Measurements from ENCODE around the gene MIPOL1. TPM values are rescaled to one million over a fixed set of nuclear protein-coding genes. Genes with fewer than 3 reads are reported as not detected.
A peak's percentile ranks its signal among the peaks of the same experiment; 100 is the strongest.

MIPOL1 gene
- total and polyA plus RNA-seq, 2 donors (not counting 3 experiments of a cell fraction or from before 2014, with no cell fraction given): 3.4 to 33.5 TPM

GRCh38 chr14:37595809-37596621 is 398.3 kb downstream of the MIPOL1 start:
- intact Hi-C loops (cut with micrococcal nuclease) (loop anchor here (2.0 to 5.0 kb wide), 2 partner anchors 279 to 934 kb away; partner anchors contain the start of gene PAX9), dilution Hi-C loops (cut with MboI; ENCODE audit: extremely low pct_ligation_motif_present, low sequenced_read_pairs) (no loop called here)
- TF ChIP-seq MAX (IDR thresholded peaks at IDR 0.05; ENCODE audit: insufficient read depth, insufficient read length) (no peak), EZH2 (IDR thresholded peaks at IDR 0.05; ENCODE audit: borderline replicate concordance, low read depth, low read length, severe bottlenecking) (peak; percentile 94)
- FAIRE-seq: no peak
- POLR2A ChIA-PET: no interaction called here
- Histone ChIP-seq H3K27me3 (ENCODE audit: control insufficient read depth in 2 of 2, insufficient read depth in 2 of 2, low read length in 2 of 2) (peaks cover 76 to 88% of the 10 kb centered on the region in 2 experiments), H3K36me3 (ENCODE audit: control insufficient read depth in 2 of 2, extremely low read depth in 1 of 2, insufficient read depth in 2 of 2, low read length in 2 of 2) (no peaks in the 10 kb centered on the region), H3K4me1 (ENCODE audit: control insufficient read depth, extremely low read depth, insufficient read depth, low read length) (peaks cover 9% of the 10 kb centered on the region), H3K4me3 (replicated peaks in 1 of 3; ENCODE audit: insufficient read depth in 1 of 3, low read depth in 1 of 3, low read length in 3 of 3) (peak overlapping the region in 1 of 3 experiments; percentile 41), H3K9ac (replicated peaks; ENCODE audit: extremely low read depth, insufficient read depth, low read length) (no peak overlapping the region), H3K27ac (ENCODE audit: insufficient read depth, low read depth, low read length) (no peak overlapping the region), H4K20me1 (replicated peaks; ENCODE audit: control insufficient read depth, extremely low read depth, insufficient read depth, low read length) (no peaks in the 10 kb centered on the region), H2AFZ (ENCODE audit: low read depth, low read length) (no peak overlapping the region), H3K4me2 (ENCODE audit: insufficient read depth, low read length) (peak overlapping the region; percentile 24), H3K9me3 (replicated peaks; ENCODE audit: control insufficient read depth, insufficient read depth, low read length) (no peaks in the 10 kb centered on the region), H3K9me1 (replicated peaks; ENCODE audit: control insufficient read depth, extremely low read depth, insufficient read depth, low read length) (no peaks in the 10 kb centered on the region), H3K79me2 (ENCODE audit: control insufficient read depth, insufficient read depth, low read length) (no peaks in the 10 kb centered on the region)
- CTCF ChIA-PET: interaction anchor here (1.8 kb wide), 1 partner anchor 26 kb away, joined by 12 read pairs; no protein-coding TSS in a partner anchor
- no peak for DNase-seq (ENCODE audit: low read depth, low spot score)
- no TSS peak for BruUV-seq (replicated peaks)

GRCh38 chr14:37596790-37597472 is 399.2 kb downstream of the MIPOL1 start:
- FAIRE-seq: peak; percentile 59
- ChIA-PET POLR2A (no interaction called here), CTCF (interaction anchor here (0.9 to 1.7 kb wide), 14 partner anchors 9 to 367 kb away, joined by 3 to 11 read pairs (median 4); no protein-coding TSS in a partner anchor)
- Histone ChIP-seq H3K36me3 (ENCODE audit: control insufficient read depth in 2 of 2, extremely low read depth in 1 of 2, insufficient read depth in 2 of 2, low read length in 2 of 2) (no peaks in the 10 kb centered on the region), H3K9me3 (replicated peaks; ENCODE audit: control insufficient read depth, insufficient read depth, low read length) (no peaks in the 10 kb centered on the region), H2AFZ (ENCODE audit: low read depth, low read length) (no peak overlapping the region), H3K4me1 (ENCODE audit: control insufficient read depth, extremely low read depth, insufficient read depth, low read length) (peaks cover 9% of the 10 kb centered on the region), H3K27me3 (ENCODE audit: control insufficient read depth in 2 of 2, insufficient read depth in 2 of 2, low read length in 2 of 2) (peaks cover 76 to 88% of the 10 kb centered on the region in 2 experiments), H3K4me3 (replicated peaks in 1 of 3; ENCODE audit: insufficient read depth in 1 of 3, low read depth in 1 of 3, low read length in 3 of 3) (no peak overlapping the region), H3K9ac (replicated peaks; ENCODE audit: extremely low read depth, insufficient read depth, low read length) (no peak overlapping the region), H4K20me1 (replicated peaks; ENCODE audit: control insufficient read depth, extremely low read depth, insufficient read depth, low read length) (no peaks in the 10 kb centered on the region), H3K4me2 (ENCODE audit: insufficient read depth, low read length) (no peak overlapping the region), H3K9me1 (replicated peaks; ENCODE audit: control insufficient read depth, extremely low read depth, insufficient read depth, low read length) (no peaks in the 10 kb centered on the region), H3K79me2 (ENCODE audit: control insufficient read depth, insufficient read depth, low read length) (no peaks in the 10 kb centered on the region), H3K27ac (ENCODE audit: insufficient read depth, low read depth, low read length) (no peak overlapping the region)
- intact Hi-C loops (cut with micrococcal nuclease): loop anchor here (5.0 kb wide), 1 partner anchor 935 kb away; the partner anchor contains the start of gene PAX9
- dilution Hi-C loops (cut with MboI; ENCODE audit: extremely low pct_ligation_motif_present, low sequenced_read_pairs): no loop called here
- TF ChIP-seq EZH2 (IDR thresholded peaks at IDR 0.05; ENCODE audit: borderline replicate concordance, low read depth, low read length, severe bottlenecking): no peak
- no TSS peak for BruUV-seq (replicated peaks)
- DNase-seq (ENCODE audit: low read depth, low spot score): no peak
